ENCODE measurements around the gene PAPOLA. TPM values are rescaled to one million over a fixed set of nuclear protein-coding genes. Genes with fewer than 3 reads are reported as not detected.
A peak's percentile ranks its signal among the peaks of the same experiment; 100 is the strongest.

PAPOLA gene
- total RNA-seq, 1 donor from 2014 or later = 64.2 TPM

- intact Hi-C loops (cut with DNase I) = no loop called here
- no peaks in the 10 kb centered on the region for H3K36me3 ChIP-seq
- no peak for DNase-seq (ENCODE audit: low spot score in 2 of 2)
- no peak overlapping the region for H3K4me3 ChIP-seq
- H3K27me3 ChIP-seq = no peaks in the 10 kb centered on the region
- TF ChIP-seq CTCF (IDR thresholded peaks at IDR 0.05) = no peak
- H3K27ac ChIP-seq = no peak overlapping the region
- H3K9me3 ChIP-seq = no peaks in the 10 kb centered on the region
- H3K4me1 ChIP-seq = no peaks in the 10 kb centered on the region
Measured at GRCh38 chr14:96494331-96494730, 7.9 kb upstream of the PAPOLA start.

- no peak for DNase-seq (ENCODE audit: low spot score in 2 of 2)
- no peak for TF ChIP-seq CTCF (IDR thresholded peaks at IDR 0.05)
- intact Hi-C loops (cut with DNase I) = no loop called here
- Histone ChIP-seq H3K4me1 (peaks cover 0 to 3% of the 10 kb centered on the region in 2 donors), H3K36me3 (no peaks in the 10 kb centered on the region), H3K9me3 (no peaks in the 10 kb centered on the region), H3K27me3 (no peaks in the 10 kb centered on the region), H3K4me3 (no peak overlapping the region), H3K27ac (no peak overlapping the region)
Measured at GRCh38 chr14:96497087-96497486, 5.1 kb upstream of the PAPOLA start.

DNA sequence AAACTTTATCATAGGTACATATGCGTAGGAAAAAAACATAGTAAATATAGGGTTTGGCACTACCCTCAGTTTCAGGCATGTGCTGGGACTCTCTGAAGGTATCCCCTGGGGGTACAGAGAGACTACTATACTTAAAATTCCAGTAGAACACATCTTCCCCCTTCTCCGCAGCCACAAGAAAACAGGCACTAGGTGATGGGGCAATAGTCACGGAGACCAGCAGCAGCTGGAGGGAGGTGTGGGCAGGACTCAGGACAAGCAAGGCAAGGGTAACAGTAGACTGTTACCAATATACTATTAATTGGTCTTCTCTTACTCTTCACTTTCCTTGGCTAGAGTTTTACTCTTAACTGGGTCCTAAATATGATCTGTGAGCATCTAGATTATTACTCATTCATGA lies 4.6 kb upstream of the PAPOLA start:
- TF ChIP-seq CTCF (IDR thresholded peaks at IDR 0.05) = no peak
- Histone ChIP-seq H3K4me3 (no peak overlapping the region), H3K27me3 (no peaks in the 10 kb centered on the region), H3K27ac (no peak overlapping the region), H3K4me1 (peaks cover 0 to 3% of the 10 kb centered on the region in 2 donors), H3K36me3 (no peaks in the 10 kb centered on the region), H3K9me3 (no peaks in the 10 kb centered on the region)
- intact Hi-C loops (cut with DNase I) = no loop called here
- DNase-seq (ENCODE audit: low spot score in 2 of 2) = no peak

DNA sequence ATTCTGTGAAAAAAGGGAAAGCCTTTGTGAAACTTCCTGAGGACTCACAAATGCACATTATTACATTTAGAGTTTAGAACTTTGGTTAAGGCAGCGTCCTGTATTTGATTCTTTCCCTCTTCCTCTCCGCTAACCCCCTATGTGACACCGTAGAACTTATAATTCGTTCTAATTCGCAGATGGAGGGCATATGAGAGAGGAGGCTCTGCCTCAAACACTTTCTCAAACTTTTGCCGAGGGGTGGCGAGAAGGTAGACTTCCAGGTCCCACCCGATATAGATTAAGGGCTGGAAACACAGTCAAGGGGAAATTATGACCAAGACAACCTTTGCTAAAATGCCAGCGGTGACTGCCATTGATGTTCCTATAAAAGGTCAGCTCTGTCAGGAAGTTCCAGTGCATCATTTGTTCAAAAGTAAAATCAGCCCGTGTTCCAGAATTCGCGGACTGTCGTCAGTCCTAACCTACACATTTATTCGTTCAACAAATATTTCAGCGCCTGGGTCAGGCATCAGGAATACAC lies 904 bp upstream of the PAPOLA start:
- no peak for DNase-seq (ENCODE audit: low spot score in 2 of 2)
- Histone ChIP-seq H3K4me1 (peaks cover 7 to 15% of the 10 kb centered on the region in 2 donors), H3K36me3 (no peaks in the 10 kb centered on the region), H3K4me3 (peak overlapping the region; percentile 90 to 94), H3K9me3 (no peaks in the 10 kb centered on the region), H3K27ac (peak overlapping the region; percentile 90 to 97), H3K27me3 (no peaks in the 10 kb centered on the region)
- no peak for TF ChIP-seq CTCF (IDR thresholded peaks at IDR 0.05)
- intact Hi-C loops (cut with DNase I) = loop anchor here (5.0 to 10.0 kb wide), 4 partner anchors 296 to 966 kb away; partner anchors contain the start of genes C14orf132, GLRX5 and VRK1

- Histone ChIP-seq H3K27ac (peak overlapping the region; percentile 90 to 97), H3K4me3 (peak overlapping the region; percentile 90 to 94), H3K9me3 (no peaks in the 10 kb centered on the region), H3K27me3 (no peaks in the 10 kb centered on the region), H3K36me3 (no peaks in the 10 kb centered on the region), H3K4me1 (peaks cover 7 to 15% of the 10 kb centered on the region in 2 donors)
- peak in 1 of 2 donors; percentile 77 for DNase-seq (ENCODE audit: low spot score in 2 of 2)
- intact Hi-C loops (cut with DNase I) = loop anchor here (1.0 to 10.0 kb wide), 6 partner anchors 111 to 968 kb away; partner anchors contain the start of genes ATG2B, C14orf132, GLRX5 and GSKIP
- TF ChIP-seq CTCF (IDR thresholded peaks at IDR 0.05) = no peak
Measured at GRCh38 chr14:96502621-96503305, 581 bp downstream of the PAPOLA start.
